Measurements from ENCODE around the gene PEX6.
"Not testable (repeated sequence)": the region's sequence is repeated elsewhere in the genome, so short reads cannot be mapped to it uniquely, and the experiment has no call there.

The PEX6 gene

DNA sequence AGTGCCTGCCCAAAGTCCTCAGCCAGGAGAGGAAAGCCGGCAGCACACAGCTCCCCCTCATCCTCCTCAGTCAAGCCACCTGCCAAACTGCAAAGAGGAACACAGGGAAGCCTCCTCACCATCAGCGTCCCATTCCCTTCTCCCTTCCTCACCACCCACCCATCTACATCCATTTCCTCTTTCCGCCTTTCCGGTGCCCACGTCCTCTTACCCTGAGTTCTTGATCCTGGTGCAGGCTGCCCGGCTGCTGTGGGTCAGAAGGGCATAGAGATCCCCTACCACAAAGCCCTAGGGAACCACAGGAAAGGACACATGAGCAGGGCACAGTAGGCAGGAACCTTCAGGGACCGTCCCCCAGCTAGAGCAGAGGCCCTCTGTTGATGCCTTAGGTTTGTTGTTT lies 12.4 kb downstream of the PEX6 start:
- DNase-seq, result no peak

DNA sequence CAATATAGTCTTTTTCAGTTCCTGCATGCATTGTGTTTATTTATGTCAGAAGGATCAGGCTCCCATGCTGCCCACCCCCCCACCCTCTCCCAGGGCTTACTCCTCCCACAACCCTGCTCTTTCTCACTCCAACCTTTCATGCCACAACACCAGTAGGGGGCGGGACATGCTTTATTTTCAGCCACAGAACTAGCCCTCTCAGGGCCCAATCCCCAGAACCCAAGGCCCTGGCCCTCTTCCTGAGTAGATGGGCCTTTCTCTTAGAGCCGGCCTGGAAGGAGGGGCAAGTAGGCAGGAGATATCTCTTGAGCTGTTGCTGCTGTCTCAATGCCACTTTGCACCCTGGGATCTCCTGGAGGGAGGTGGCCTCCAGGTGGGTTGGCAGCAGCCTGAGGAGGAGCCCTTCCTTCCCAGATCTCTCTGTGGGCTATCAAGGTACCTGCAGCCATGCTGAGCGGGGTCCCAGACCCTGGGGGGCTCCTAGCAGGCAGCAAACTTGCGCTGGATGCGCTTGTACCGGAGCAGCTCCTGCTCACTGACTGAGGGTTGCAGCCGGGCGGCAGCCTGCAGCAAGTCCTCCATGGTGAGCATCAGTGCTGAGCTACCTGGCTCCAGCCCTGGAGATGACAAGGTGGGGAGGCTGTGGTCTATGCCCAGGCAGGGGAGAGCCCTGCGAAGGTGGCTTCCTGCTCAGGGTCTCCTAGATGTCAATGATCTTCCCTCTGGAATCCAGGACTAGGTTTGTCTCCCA lies 15.0 kb downstream of the PEX6 start:
- no peak for DNase-seq

DNA sequence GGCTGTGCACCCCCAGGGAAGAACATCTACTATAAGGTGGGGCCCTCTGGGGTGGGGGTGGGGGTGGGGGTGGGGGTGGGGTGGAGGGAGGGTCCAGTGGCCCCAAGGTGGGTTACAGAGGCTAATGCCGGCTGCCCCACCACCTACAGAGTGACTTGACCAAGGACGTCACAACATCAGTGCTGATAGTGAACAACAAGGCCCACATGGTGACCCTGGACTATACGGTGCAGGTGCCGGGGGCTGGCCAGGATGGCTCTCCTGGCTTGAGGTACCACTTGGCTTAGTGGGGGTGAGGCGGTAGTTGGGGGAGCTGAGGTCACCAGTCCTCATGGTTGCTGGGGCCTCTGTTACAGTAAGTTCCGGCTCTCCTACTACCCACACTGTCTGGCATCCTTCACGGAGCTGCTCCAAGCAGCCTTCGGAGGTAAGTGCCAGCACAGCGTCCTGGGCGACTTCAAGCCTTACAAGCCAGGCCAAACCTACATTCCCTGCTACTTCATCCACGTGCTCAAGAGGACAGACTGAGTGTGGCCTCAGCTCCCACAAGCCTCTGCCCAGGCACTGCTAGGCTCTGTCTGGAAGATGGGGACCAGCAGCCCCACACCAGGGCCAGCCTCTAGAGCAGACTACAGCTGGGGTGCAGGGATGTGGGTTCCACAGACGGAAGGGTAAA lies 15.7 kb downstream of the PEX6 start:
- DNase-seq, result no peak

DNA sequence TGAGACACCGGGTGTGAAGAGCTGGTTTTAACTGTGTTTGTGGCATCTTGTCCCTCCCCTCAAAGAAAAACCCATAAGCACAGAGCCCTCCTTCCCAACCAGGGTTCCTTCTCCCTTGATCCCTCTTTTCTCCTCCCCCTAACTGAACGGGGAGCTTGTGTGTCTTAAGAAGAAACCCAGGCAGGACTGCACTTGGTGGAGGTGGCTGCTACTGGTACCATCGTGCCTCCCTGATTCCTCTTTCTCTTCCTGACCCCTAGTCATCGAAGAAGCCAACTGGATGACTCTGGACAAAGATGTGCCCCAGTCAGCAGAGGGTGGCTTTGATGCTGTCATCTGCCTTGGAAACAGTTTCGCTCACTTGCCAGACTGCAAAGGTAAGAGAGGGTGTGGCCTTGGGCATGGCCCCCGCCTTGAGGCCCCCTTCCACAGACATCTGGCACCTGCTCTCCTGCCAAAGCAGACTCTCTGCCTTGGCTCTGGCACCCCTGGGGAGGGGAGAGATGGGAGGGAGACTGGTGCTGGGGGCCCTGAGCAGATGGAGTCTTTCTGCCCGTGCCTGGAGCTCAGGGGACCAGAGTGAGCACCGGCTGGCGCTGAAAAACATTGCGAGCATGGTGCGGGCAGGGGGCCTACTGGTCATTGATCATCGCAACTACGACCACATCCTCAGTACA lies 16.3 kb downstream of the PEX6 start:
- DNase-seq, result no peak

DNA sequence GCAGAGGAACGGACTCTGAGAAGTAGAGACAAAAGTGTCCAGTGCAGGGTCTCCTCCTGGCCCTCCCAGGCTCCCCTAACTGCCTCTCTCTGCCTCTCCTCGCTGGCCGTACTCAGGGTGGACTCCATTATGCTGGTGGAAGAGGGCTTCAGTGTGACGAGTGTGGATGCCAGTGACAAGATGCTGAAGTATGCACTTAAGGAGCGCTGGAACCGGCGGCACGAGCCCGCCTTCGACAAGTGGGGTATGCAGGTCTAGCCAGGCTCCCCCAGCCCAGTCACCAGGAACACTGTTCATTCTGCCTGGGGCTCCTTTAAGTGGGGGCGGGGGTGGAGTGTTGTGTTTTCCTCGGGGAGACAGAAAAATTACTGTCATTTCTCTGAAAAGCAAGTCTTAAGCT lies 16.9 kb downstream of the PEX6 start:
- no peak for DNase-seq

DNA sequence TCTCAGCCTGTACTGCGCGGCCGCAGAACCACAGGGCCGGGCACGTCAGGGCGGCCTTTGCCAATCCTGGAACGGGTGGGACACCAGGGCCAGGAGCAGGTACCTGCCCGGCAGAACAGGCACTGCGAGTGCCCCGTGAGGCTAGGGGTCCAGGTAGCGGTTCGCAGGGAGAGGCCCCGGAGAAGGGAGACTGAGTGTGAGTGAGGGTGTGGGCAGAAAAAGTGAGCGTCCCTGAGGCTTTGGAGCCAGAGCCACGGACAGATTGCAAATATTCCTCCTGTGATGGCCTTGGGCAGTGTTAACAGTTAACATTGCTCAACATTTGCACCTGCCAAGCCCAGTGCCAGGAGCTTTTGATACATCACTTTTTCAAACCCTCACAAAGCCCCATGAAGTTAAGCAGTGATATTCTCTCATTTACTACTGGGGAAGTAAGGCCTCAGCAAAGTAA lies 17.9 kb downstream of the PEX6 start:
- DNase-seq, result no peak

DNA sequence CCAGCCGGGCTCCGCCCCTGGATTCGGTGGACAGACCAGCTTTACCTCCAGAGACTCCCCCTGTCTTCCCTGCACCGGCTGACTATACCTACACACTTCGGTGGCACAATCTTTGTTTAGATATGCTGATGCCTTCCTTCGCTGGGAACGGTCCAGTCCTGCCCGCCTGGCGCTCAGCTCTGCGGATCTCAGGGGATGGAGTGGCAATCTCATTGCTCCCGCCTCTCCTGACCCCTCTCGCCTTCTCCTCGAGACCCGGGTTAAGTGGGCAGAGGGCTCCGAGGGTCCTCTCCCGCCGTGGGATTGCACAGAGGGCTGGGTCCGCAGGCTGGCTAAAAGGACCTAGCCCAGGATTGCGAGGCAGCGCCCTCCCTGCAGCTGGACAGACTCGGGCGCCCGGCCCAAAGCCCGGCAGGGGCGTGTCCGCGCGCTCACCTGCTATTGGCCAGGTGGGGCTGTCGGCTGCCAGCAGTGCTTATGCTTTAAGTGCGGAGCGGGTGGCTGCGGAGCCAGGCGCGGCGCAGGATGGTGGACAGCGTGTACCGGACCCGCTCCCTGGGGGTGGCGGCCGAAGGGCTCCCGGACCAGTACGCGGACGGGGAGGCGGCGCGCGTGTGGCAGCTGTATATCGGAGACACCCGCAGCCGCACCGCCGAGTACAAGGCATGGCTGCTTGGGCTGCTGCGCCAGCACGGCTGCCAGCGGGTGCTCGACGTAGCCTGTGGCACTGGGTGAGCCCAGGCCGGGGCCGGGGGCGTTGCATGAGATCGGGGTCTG lies 18.6 kb downstream of the PEX6 start, which contains the start of gene GNMT:
TSS of gene GNMT (plus strand) at position 512 of the 777 bp plus-strand sequence. CDS start at position 526, 14 bp downstream.
- peak; percentile 80 for DNase-seq

DNA sequence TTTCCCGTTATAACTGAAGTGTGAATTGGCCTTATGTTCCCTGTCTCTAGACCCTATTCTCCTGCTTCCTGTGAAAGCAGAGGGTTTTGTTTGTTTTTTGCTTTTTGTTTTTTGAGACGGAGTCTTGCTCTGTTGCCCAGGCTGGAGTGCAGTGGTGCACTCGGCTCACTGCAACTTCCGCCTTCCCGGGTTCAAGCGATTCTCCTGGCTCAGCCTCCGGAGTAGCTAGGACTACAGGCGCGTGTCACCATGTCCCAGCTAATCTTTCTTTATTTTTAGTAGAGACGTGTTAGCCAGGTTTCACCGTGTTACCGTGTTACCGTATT lies 19.1 kb downstream of the PEX6 start:
- DNase-seq, result no peak

DNA sequence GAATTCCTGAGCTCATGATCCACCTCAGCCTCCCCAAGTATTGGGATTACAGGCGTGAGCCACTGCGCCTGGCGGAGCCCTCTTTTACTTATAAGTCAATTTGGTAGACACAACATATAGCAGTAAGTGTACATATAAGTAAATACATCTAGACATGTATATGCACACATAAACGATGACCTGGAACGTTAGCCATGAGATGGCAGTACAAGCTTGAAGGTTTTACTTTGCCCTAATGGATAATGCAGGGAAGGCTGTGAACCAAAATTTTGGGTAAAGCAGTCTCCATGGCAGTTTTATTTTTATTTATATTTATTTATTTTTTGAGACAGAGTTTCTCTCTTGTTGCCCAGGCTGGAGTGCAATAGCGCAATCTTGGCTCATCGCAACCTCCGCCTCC lies 20.9 kb downstream of the PEX6 start:
- no peak for DNase-seq

DNA sequence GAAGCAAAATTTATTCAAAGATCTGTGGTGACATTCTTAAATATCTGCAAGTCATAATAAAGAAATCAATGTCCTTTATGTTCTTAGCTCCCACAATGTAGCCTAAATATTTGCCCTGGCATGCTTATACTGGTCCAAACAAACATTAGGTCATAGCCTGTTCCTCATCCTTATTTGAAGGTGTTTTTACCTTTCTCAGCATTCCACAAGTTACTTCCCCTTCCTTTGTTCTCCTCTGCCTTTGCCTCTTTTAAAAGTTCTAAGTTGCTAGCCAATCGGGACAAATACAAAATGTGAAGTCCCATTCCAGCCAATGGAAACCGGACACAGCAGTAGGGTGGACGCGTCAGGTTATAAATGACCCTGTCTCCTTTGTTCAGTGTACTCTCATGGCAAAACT lies 24.6 kb downstream of the PEX6 start:
- DNase-seq, result not testable (repeated sequence)

DNA sequence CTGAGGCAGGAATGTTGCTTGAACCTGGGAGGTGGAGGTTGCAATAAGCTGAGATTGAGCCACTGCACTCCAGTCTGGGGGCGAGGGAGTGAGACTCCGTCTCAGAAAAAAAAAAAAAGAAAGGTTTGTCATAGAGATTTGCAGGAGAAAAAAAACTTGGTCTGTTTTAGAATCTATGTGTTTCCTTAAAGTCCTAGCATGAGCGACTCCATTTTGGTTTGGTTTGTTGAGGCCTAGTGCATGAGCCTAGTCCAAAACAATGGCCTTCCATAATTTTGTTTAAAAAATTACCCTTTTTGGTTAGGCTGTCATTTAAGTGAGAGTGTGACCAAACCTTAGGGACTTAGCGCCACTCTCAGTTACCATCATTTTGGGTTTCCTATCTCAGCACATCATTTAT lies 26.6 kb downstream of the PEX6 start:
- no peak for DNase-seq

DNA sequence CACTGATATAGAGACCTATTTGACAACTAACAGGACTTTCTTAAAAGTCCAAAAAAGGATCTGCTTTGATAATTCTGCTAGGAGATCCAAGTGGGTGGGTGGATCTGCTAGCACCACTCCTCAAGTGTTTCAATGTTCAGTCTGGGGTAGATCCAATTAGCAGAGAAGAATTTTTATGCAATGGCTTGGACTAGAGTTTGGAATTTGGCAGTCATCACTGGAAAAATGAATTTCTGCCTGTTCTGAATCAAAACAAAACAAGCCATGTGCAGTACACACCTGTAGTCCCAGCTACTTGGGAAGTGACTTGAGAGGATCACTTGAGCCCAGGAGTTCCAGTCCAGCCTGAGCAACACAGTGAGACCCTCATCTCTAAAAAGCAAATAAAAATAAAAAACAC lies 31.0 kb downstream of the PEX6 start:
- no peak for DNase-seq

DNA sequence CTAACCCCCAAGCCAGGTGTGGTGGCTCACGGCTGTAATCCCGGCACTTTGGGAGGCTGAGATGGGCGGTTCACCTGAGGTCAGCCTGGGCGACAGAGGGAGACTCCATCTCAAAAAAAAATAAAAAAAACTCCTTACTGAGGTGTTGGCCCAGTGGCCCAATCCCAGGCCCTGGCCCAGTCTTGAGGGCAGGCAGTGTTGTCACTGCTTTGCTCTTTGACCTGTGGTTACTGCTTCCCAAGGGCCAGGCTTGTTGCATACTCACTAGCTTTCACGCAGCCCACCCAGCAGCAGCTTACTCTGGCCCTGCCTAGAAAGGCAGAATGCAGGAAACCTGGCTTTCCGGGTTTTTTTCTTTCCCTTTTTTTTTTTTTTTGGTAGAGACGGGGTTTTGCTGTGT lies 36.5 kb downstream of the PEX6 start:
- no peak for DNase-seq

DNA sequence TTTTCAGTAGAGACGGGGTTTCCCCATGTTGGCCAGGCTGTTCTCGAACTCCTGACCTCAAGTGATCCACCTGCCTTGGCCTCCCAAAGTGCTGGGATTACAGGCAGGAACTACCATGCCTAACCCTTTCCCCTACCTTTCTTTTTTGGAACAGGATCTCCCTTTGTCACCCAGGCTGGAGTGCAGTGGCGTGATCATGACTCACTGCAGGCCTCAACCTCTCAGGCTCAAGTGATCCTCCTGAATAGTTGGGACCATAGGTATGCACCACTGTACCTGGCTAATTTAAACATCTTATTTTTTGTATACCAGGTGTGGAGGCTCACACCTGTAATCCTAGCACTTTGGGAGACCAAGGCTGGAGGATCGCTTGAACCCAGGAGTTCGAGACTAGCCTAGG lies 37.6 kb downstream of the PEX6 start:
- DNase-seq, result not testable (repeated sequence)

DNA sequence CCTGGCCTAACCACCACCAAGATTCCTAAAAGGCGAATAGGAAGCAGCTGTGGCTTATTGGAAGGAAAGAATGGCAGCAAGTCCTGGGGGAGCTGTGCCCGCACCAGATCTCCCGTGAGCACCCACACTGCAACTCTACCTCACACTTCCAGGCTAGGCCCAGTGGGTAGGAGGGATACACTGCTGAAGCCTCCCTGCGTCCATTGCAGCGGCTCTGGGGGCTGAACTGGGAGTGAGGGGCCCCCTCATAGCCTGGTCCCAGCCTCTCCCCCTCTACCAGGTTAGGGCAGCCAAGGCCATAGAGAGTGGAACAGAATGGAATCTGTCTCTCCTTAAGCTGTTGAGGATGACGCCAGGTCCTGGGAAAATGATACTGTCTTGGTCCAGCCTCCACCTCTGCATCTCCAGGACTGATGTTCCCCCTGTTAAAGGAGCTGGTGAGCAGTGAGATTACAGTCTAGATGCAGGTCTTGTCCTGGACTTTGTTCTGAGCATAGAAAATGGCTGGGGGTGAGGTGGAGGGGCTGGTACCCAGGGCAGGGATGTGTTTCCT lies 38.4 kb downstream of the PEX6 start:
- DNase-seq, result no peak

DNA sequence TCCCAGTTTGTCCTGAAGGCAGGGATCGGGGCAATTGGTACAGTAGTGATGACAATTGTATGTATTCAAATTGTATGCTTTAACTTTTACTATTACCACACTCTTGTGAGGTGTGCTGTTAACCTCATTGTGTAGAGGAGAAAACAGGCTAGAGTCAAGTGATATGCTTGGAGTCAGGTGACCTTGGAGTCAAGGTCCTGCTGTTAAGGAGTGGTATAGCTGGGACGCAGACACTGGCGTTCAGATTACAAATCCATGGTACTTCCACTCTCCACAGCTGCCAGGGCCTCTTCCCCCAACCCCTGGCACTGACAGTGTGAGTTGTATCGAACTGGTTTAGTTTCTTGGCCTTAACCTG lies 39.2 kb downstream of the PEX6 start:
- DNase-seq, result no peak

DNA sequence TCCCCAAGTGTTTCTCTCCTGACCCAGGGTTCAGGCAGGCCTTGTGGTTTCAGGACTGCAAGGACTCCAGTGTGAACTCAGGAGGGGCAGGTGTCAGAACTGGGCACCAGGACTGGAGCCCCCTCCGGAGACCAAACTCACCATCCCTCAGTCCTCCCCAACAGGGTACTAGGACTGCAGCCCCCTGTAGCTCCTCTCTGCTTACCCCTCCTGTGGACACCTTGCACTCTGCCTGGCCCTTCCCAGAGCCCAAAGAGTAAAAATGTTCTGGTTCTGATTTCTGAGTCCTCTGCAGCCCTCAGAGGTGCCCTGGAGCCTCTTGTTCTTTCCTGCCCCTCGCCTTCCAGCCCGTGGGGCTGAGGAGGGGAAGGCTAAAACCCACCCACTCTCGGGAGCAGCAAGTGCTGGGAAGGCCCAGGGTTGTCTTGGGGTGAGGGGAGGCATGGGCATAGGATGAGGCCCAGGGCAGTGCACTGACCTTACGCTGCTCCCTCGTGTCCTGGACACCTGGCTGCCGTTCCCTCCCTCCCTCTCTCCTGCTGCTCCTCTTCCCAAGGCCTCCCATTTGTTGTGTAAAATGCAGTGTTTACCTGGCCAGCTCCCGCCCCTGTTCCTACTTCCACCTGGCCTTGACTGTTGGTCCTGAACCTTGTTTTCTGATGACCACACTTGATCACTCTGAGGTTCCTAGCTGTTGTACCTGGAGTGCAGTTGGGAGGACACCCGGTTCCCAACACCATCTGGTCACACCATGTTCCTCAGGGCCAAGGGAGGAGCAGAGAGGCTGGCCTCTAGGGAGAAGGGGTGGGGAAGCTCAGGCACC lies 39.8 kb downstream of the PEX6 start:
- DNase-seq, result no peak

DNA sequence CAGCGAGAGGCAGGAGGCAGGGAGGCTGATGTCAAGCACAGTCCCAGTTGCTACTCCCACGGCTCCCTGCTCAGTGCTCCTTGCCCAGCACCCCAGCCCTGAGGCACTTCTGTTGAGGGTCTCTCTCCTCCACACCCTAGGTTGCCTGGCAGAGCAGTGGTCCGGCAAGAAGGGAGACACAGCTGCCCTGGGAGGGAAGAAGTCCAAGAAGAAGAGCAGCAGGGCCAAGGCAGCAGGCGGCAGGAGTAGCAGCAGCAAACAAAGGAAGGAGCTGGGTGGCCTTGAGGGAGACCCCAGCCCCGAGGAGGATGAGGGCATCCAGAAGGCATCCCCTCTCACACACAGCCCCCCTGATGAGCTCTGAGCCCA lies 40.6 kb downstream of the PEX6 start:
- no peak for DNase-seq

DNA sequence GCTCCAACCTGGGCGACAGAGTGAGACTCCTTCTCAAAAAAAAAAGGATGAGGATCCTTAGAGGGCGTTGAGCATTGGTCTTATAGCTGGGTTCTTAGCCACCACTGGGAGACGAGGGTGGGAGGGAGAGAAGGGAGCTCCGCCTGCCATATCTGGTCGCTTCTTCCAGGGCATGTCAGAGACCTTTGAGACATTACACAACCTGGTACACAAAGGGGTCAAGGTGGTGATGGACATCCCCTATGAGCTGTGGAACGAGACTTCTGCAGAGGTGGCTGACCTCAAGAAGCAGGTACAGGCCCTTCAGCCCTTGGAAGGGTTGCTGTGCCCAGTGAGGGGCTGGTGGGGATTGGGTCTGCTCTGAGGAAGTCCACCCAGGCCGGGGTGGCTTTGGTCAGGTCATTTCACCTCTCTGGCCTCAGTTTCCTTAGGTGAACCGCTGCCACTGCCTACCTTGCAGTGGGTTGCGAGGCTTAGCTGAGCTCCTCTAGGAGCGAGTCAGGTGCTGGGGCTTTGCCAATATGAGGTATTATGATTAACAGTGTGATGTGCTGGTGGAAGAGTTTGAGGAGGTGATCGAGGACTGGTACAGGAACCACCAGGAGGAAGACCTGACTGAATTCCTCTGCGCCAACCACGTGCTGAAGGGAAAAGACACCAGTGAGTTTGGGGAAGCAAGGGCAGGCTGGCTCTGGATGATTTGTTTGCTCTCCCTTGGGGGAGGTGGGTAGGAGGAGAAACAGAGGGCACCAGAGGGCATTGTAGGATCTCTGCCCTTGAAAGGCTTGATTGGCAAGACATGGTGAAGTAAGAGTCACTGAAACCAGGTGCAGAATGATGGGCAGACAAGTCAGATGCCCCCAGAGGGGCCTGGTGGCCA lies 41.2 kb downstream of the PEX6 start:
- DNase-seq, result no peak

DNA sequence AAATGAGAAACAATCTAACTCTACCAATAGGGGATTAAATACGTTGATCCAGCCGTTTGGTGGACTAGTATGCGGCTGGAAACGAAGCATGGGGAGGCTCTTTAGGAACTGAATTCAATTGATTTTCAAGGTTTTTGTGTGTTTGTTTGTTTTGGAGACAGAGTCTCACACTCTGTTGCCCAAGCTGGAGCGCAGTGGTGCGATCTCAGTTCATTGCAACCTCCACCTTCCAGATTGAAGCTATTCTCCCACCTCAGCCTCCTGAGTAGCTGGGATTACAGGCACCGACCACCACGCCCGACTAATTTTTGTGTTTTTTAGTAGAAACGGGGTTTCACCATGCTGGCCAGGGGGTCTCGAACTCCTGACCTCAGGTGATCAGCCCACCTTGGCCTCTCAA lies 42.6 kb downstream of the PEX6 start:
- DNase-seq, result no peak

DNA sequence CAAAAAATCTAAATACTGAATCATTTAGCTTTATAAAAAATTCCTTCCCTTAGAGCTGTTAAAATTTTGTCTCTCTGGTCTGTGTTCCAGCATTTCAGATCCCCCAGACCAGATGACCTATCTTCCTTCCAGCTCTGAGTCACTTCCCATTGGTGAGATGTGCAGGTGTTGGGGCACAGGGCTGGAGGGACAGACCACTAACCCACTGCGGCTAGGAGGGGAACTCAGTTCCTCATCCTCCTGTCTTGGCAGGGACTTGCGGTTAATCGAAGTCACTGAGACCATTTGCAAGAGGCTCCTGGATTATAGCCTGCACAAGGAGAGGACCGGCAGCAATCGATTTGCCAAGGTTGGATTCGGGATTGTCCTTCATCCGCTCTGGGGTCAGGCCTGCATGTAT lies 43.7 kb downstream of the PEX6 start:
- DNase-seq, result no peak

Data from right kidney (tissue), 1 donor.